GM23338 (cell line): Measurements from ENCODE around the gene CLDN22. TPM values are rescaled to one million over a fixed set of nuclear protein-coding genes. Genes with fewer than 3 reads are reported as not detected.
A peak's percentile ranks its signal among the peaks of the same experiment; 100 is the strongest.

Source experiments
- ATAC-seq: fragments of 200-7000 bp; cut with Tn5 transposase; 3 replicates; pipeline ENCODE4 v1.9.1; 2020
- DNase-seq: peaks from one replicate; pipeline ENCODE4 v3.0.0-alpha.2; 2015; ENCODE audit warnings: low spot score
- H2AFZ ChIP-seq: fragments of 200-600 bp; sonication (generic); 2 replicates; pipeline ENCODE4 v1.8.0; 2016; ENCODE audit warnings: antibody characterized with exemption, mild to moderate bottlenecking, moderate library complexity
- H3F3A ChIP-seq: fragments of 200-600 bp; sonication (generic); replicated peaks from 2 replicates; pipeline ENCODE4 v1.8.0; 2017; ENCODE audit warnings: antibody characterized with exemption, mixed run types, low read depth
- H3K27ac ChIP-seq: fragments of 200-600 bp; sonication (generic); 2 replicates; pipeline ENCODE4 v1.6.1; 2016; ENCODE audit warnings: low read depth
- H3K27me3 ChIP-seq: fragments of 200-600 bp; sonication (generic); 2 replicates; pipeline ENCODE4 v1.8.0; 2016; ENCODE audit warnings: mild to moderate bottlenecking, mixed run types, moderate library complexity; ENCODE audit not compliant: insufficient read depth
- H3K36me3 ChIP-seq: fragments of 200-600 bp; sonication (generic); 2 replicates; pipeline ENCODE4 v1.8.0; 2016; ENCODE audit warnings: mild to moderate bottlenecking; ENCODE audit not compliant: insufficient read depth
- H3K4me1 ChIP-seq: fragments of 200-600 bp; sonication (generic); 2 replicates; pipeline ENCODE4 v1.8.0; 2016; ENCODE audit warnings: mild to moderate bottlenecking, moderate library complexity; ENCODE audit not compliant: insufficient read depth
- H3K4me2 ChIP-seq: fragments of 200-600 bp; sonication (generic); 2 replicates; pipeline ENCODE4 v1.7.1; 2017; ENCODE audit warnings: mixed run types
- H3K4me3 ChIP-seq: fragments of 200-600 bp; sonication (generic); 2 replicates; pipeline ENCODE4 v1.6.1; 2016; ENCODE audit warnings: mixed run types
- H3K79me2 ChIP-seq: fragments of 200-600 bp; sonication (generic); replicated peaks from 2 replicates; pipeline ENCODE4 v1.8.0; 2017; ENCODE audit warnings: mild to moderate bottlenecking; ENCODE audit not compliant: insufficient read depth
- H3K9me2 ChIP-seq: fragments of 200-600 bp; sonication (generic); 2 replicates; pipeline ENCODE4 v1.8.0; 2017; ENCODE audit not compliant: insufficient read depth
- H4K20me1 ChIP-seq: fragments of 200-600 bp; sonication (generic); replicated peaks from 2 replicates; pipeline ENCODE4 v1.8.0; 2017; ENCODE audit warnings: mild to moderate bottlenecking; ENCODE audit not compliant: insufficient read depth
- H3K27ac Mint-ChIP-seq: 2 replicates; pipeline ENCODE4 v1.8.0; 2020; ENCODE audit warnings: inconsistent platforms, mild to moderate bottlenecking, moderate library complexity, mixed read lengths
- H3K27me3 Mint-ChIP-seq: 3 replicates; pipeline ENCODE4 v1.8.0; 2022; ENCODE audit warnings: low read depth, mild to moderate bottlenecking, moderate library complexity, mixed read lengths, inconsistent platforms; ENCODE audit not compliant: insufficient read depth, poor library complexity
- H3K36me3 Mint-ChIP-seq: 3 replicates; pipeline ENCODE4 v1.8.0; 2021; ENCODE audit warnings: low read depth, mild to moderate bottlenecking, inconsistent platforms, moderate library complexity, mixed read lengths
- H3K4me1 Mint-ChIP-seq: 3 replicates; pipeline ENCODE4 v1.8.0; 2020; ENCODE audit warnings: mild to moderate bottlenecking, inconsistent platforms, mixed read lengths
- H3K4me3 Mint-ChIP-seq: 3 replicates; pipeline ENCODE4 v1.8.0; 2021; ENCODE audit warnings: moderate library complexity, mild to moderate bottlenecking, inconsistent platforms, mixed read lengths
- H3K9me3 Mint-ChIP-seq: 3 replicates; pipeline ENCODE4 v1.8.0; 2020; ENCODE audit warnings: moderate library complexity, mild to moderate bottlenecking, inconsistent platforms, mixed read lengths
- CREB1 ChIP-seq: fragments of 250-450 bp; sonication (Bioruptor Pico); IDR thresholded peaks from 2 replicates; pipeline ENCODE4 v1.5.0; 2020; ENCODE audit warnings: low read depth, mild to moderate bottlenecking, moderate library complexity
- EZH2 ChIP-seq: fragments of 200-600 bp; sonication (generic); IDR thresholded peaks from one replicate; pipeline ENCODE4 v1.8.0; 2017; ENCODE audit warnings: antibody characterized with exemption, mild to moderate bottlenecking, low read depth; ENCODE audit not compliant: unreplicated experiment
- EZH2phosphoT487 ChIP-seq: fragments of 200-600 bp; sonication (generic); IDR thresholded peaks from one replicate; pipeline ENCODE4 v1.8.1; 2018; ENCODE audit warnings: antibody characterized with exemption; ENCODE audit not compliant: unreplicated experiment
- JUNB ChIP-seq: IDR thresholded peaks from one replicate; pipeline ENCODE4 v1.6.1; 2016; ENCODE audit warnings: antibody characterized with exemption; ENCODE audit not compliant: unreplicated experiment
- NANOG ChIP-seq: IDR thresholded peaks from 2 replicates; pipeline ENCODE4 v1.6.1; 2016; ENCODE audit warnings: antibody characterized with exemption, borderline replicate concordance
- POLR2AphosphoS5 ChIP-seq: IDR thresholded peaks from 2 replicates; pipeline ENCODE4 v1.6.1; 2016; ENCODE audit warnings: antibody characterized with exemption, low read depth
- STAT1 ChIP-seq: IDR thresholded peaks from one replicate; pipeline ENCODE4 v1.6.1; 2016; ENCODE audit warnings: antibody characterized with exemption; ENCODE audit not compliant: unreplicated experiment
- ZNF114 ChIP-seq: fragments of 250-450 bp; sonication (Bioruptor Pico); IDR thresholded peaks from 2 replicates; pipeline ENCODE4 v1.5.0; 2020; ENCODE audit warnings: mild to moderate bottlenecking, moderate library complexity
- ZNF331 ChIP-seq: fragments of 250-450 bp; sonication (Bioruptor Pico); IDR thresholded peaks from 2 replicates; pipeline ENCODE4 v1.5.0; 2020; ENCODE audit warnings: low read depth, mild to moderate bottlenecking, moderate library complexity
- polyA plus RNA-seq: library from polyadenylated mRNA; unstranded; fragments of >200 nt; fragmentation: Nextera tagmentation; extraction: Ambion mirVana; gene quantifications from 2 replicates; pipeline ENCODE4 v1.2.1, GENCODE V29; 2016
- total RNA-seq: library from RNA; depleted of rRNA; stranded (reverse); fragments of >200 nt; shearing (Covaris generic); gene quantifications from 2 replicates; pipeline ENCODE4 v1.2.3, GENCODE V29; 2014
- TF ChIP-seq, protein P1 (sequence below), 2 experiments: fragments of 200-600 bp in 1 of 2; sonication (generic) in 1 of 2; conservative IDR thresholded peaks; 2 replicates each; pipeline versions ENCODE4 v1.5.1 to v1.6.1; 2016 to 2017; ENCODE audit warnings: antibody characterized with exemption in 2 of 2, low read depth in 2 of 2, mild to moderate bottlenecking in 2 of 2, moderate library complexity in 1 of 2
- TF ChIP-seq, protein P2 (sequence below): fragments of 250-450 bp; sonication (Bioruptor Pico); IDR thresholded peaks from 2 replicates; pipeline ENCODE4 v1.5.0; 2020; ENCODE audit warnings: mild to moderate bottlenecking, moderate library complexity
- TF ChIP-seq, protein P3 (sequence below): IDR thresholded peaks from 2 replicates; pipeline ENCODE4 v1.6.1; 2016; ENCODE audit warnings: antibody characterized with exemption

The CLDN22 gene
- total and polyA plus RNA-seq, 2 experiments from 2014 or later: not detected

DNA sequence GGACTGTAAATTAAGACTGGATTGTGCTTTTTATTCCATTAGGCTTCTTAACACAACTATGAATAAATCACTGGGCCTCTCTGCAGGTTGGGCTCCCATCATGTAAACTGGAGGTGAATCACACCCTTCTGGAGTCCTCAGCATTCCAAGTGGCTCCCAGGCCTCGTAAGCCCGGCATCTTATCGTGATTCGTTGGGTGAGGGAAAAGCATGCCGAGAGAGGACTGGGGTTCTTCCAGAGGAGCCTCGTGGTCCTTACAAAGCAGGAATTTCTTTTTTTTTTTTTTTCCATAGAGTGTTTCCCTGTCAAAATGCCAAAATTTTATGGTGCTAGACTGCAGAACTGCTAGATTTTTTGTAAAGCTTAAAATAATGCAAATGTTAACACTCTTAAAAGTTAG is 20.0 kb downstream of the CLDN22 start (continued):
- no peak for TF ChIP-seq JUNB
- no peak for TF ChIP-seq EZH2phosphoT487
- TF ChIP-seq, protein P1, sequence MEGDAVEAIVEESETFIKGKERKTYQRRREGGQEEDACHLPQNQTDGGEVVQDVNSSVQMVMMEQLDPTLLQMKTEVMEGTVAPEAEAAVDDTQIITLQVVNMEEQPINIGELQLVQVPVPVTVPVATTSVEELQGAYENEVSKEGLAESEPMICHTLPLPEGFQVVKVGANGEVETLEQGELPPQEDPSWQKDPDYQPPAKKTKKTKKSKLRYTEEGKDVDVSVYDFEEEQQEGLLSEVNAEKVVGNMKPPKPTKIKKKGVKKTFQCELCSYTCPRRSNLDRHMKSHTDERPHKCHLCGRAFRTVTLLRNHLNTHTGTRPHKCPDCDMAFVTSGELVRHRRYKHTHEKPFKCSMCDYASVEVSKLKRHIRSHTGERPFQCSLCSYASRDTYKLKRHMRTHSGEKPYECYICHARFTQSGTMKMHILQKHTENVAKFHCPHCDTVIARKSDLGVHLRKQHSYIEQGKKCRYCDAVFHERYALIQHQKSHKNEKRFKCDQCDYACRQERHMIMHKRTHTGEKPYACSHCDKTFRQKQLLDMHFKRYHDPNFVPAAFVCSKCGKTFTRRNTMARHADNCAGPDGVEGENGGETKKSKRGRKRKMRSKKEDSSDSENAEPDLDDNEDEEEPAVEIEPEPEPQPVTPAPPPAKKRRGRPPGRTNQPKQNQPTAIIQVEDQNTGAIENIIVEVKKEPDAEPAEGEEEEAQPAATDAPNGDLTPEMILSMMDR (conservative IDR thresholded peaks at IDR 0.05; ENCODE audit: low read depth in 2 of 2): no peak
- TF ChIP-seq ZNF331 (CRISPR knock-in tag): no peak
- no peak for TF ChIP-seq CREB1 (CRISPR knock-in tag)
- no peak for TF ChIP-seq NANOG
- TF ChIP-seq ZNF114 (CRISPR knock-in tag): no peak

DNA sequence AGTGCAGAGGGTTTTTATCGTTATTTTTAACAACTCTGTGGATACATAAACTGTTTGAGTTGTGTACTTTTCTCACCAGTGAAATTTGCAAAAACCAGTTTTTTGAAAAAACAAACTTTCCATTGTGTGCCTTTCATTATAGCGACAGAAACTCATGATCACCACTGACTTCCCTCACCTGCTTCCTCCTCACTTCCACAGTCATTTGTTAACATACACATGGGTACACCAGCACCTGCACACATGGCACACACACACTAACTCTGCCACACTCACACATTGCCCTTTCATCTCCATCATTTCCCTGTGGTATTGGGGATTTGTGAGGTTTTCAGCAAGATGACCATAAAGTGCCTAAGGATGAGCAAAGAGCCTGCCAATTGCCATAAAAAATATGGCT is 20.6 kb downstream of the CLDN22 start:
- Mint-ChIP-seq H3K36me3 (peaks cover 44% of the 10 kb centered on the region), H3K4me3 (no peak overlapping the region), H3K27ac (peak overlapping the region; percentile 12; the same call in 1 of the 2 replicates), H3K27me3 (no peaks in the 10 kb centered on the region), H3K9me3 (no peaks in the 10 kb centered on the region), H3K4me1 (no peaks in the 10 kb centered on the region; the same call in 2 of the 3 replicates)
- Histone ChIP-seq H3F3A (no peaks in the 10 kb centered on the region), H3K4me1 (no peaks in the 10 kb centered on the region), H2AFZ (no peak overlapping the region), H3K4me3 (no peak overlapping the region), H3K27me3 (no peaks in the 10 kb centered on the region), H3K27ac (no peak overlapping the region), H3K36me3 (peaks cover 22% of the 10 kb centered on the region), H3K79me2 (no peaks in the 10 kb centered on the region), H3K9me2 (no peaks in the 10 kb centered on the region), H4K20me1 (0 out of 2 replicates have a peak, but pooled peaks cover 3% of the 10 kb centered on the region), H3K4me2 (no peak overlapping the region)
- ATAC-seq (no peak), DNase-seq (no peak)
- TF ChIP-seq EZH2phosphoT487: no peak
- no peak for TF ChIP-seq EZH2
- TF ChIP-seq, protein P2, sequence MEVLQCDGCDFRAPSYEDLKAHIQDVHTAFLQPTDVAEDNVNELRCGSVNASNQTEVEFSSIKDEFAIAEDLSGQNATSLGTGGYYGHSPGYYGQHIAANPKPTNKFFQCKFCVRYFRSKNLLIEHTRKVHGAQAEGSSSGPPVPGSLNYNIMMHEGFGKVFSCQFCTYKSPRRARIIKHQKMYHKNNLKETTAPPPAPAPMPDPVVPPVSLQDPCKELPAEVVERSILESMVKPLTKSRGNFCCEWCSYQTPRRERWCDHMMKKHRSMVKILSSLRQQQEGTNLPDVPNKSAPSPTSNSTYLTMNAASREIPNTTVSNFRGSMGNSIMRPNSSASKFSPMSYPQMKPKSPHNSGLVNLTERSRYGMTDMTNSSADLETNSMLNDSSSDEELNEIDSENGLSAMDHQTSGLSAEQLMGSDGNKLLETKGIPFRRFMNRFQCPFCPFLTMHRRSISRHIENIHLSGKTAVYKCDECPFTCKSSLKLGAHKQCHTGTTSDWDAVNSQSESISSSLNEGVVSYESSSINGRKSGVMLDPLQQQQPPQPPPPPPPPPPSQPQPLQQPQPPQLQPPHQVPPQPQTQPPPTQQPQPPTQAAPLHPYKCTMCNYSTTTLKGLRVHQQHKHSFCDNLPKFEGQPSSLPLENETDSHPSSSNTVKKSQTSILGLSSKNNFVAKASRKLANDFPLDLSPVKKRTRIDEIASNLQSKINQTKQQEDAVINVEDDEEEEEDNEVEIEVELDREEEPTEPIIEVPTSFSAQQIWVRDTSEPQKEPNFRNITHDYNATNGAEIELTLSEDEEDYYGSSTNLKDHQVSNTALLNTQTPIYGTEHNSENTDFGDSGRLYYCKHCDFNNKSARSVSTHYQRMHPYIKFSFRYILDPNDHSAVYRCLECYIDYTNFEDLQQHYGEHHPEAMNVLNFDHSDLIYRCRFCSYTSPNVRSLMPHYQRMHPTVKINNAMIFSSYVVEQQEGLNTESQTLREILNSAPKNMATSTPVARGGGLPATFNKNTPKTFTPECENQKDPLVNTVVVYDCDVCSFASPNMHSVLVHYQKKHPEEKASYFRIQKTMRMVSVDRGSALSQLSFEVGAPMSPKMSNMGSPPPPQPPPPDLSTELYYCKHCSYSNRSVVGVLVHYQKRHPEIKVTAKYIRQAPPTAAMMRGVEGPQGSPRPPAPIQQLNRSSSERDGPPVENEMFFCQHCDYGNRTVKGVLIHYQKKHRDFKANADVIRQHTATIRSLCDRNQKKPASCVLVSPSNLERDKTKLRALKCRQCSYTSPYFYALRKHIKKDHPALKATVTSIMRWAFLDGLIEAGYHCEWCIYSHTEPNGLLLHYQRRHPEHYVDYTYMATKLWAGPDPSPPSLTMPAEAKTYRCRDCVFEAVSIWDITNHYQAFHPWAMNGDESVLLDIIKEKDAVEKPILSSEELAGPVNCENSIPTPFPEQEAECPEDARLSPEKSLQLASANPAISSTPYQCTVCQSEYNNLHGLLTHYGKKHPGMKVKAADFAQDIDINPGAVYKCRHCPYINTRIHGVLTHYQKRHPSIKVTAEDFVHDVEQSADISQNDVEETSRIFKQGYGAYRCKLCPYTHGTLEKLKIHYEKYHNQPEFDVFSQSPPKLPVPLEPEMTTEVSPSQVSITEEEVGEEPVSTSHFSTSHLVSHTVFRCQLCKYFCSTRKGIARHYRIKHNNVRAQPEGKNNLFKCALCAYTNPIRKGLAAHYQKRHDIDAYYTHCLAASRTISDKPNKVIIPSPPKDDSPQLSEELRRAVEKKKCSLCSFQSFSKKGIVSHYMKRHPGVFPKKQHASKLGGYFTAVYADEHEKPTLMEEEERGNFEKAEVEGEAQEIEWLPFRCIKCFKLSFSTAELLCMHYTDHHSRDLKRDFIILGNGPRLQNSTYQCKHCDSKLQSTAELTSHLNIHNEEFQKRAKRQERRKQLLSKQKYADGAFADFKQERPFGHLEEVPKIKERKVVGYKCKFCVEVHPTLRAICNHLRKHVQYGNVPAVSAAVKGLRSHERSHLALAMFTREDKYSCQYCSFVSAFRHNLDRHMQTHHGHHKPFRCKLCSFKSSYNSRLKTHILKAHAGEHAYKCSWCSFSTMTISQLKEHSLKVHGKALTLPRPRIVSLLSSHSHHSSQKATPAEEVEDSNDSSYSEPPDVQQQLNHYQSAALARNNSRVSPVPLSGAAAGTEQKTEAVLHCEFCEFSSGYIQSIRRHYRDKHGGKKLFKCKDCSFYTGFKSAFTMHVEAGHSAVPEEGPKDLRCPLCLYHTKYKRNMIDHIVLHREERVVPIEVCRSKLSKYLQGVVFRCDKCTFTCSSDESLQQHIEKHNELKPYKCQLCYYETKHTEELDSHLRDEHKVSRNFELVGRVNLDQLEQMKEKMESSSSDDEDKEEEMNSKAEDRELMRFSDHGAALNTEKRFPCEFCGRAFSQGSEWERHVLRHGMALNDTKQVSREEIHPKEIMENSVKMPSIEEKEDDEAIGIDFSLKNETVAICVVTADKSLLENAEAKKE (CRISPR knock-in tag): no peak
- no peak for TF ChIP-seq JUNB
- TF ChIP-seq CREB1 (CRISPR knock-in tag): no peak
- TF ChIP-seq POLR2AphosphoS5: no peak
- TF ChIP-seq STAT1: no peak
- TF ChIP-seq, protein P3, sequence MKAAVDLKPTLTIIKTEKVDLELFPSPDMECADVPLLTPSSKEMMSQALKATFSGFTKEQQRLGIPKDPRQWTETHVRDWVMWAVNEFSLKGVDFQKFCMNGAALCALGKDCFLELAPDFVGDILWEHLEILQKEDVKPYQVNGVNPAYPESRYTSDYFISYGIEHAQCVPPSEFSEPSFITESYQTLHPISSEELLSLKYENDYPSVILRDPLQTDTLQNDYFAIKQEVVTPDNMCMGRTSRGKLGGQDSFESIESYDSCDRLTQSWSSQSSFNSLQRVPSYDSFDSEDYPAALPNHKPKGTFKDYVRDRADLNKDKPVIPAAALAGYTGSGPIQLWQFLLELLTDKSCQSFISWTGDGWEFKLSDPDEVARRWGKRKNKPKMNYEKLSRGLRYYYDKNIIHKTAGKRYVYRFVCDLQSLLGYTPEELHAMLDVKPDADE: no peak
- no peak for TF ChIP-seq ZNF331 (CRISPR knock-in tag)
- TF ChIP-seq, protein P1 (conservative IDR thresholded peaks at IDR 0.05; ENCODE audit: low read depth in 2 of 2): no peak
- no peak for TF ChIP-seq NANOG
- TF ChIP-seq ZNF114 (CRISPR knock-in tag): no peak
